Measurements from ENCODE around the gene TENT4A.

DNA sequence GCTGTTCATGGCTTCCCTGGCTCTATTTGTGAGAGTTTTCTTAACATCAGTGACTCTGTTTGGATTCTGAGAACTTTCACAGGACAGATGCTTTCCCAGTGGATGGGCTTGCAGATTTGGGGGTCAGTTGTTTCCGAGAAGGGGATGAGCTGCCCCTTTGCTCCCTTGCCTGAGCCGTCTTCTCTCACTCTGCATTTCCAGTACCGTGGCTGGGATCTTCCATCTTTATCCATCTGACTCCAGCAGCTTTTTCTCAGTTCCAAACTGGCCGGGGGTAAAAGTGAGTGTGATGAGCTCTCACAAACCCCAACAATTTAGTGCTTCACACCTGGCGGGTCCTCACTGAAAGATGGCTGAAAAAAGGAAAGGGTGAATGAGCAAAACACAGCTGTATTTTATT is 79.1 kb downstream of the TENT4A start:
- TF ChIP-seq JAZF1 (CRISPR knock-in tag; IDR thresholded peaks at IDR 0.05) (no peak), TEAD4 (CRISPR knock-in tag; IDR thresholded peaks at IDR 0.05) (no peak), OVOL2 (CRISPR knock-in tag; IDR thresholded peaks at IDR 0.05; ENCODE audit: borderline replicate concordance) (no peak), NR1H2 (CRISPR knock-in tag; IDR thresholded peaks at IDR 0.05) (no peak), ESRRA (CRISPR knock-in tag; IDR thresholded peaks at IDR 0.05; ENCODE audit: borderline replicate concordance) (no peak), SP1 (CRISPR knock-in tag; conservative IDR thresholded peaks at IDR 0.05) (no peak), JUN (CRISPR knock-in tag; IDR thresholded peaks at IDR 0.05) (no peak), IRF2 (CRISPR knock-in tag; IDR thresholded peaks at IDR 0.05; ENCODE audit: borderline replicate concordance, low read depth) (no peak)
- TF ChIP-seq, protein P1, sequence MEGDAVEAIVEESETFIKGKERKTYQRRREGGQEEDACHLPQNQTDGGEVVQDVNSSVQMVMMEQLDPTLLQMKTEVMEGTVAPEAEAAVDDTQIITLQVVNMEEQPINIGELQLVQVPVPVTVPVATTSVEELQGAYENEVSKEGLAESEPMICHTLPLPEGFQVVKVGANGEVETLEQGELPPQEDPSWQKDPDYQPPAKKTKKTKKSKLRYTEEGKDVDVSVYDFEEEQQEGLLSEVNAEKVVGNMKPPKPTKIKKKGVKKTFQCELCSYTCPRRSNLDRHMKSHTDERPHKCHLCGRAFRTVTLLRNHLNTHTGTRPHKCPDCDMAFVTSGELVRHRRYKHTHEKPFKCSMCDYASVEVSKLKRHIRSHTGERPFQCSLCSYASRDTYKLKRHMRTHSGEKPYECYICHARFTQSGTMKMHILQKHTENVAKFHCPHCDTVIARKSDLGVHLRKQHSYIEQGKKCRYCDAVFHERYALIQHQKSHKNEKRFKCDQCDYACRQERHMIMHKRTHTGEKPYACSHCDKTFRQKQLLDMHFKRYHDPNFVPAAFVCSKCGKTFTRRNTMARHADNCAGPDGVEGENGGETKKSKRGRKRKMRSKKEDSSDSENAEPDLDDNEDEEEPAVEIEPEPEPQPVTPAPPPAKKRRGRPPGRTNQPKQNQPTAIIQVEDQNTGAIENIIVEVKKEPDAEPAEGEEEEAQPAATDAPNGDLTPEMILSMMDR (IDR thresholded peaks at IDR 0.05): no peak

Data from WTC11 (cell line).